CD4-positive, alpha-beta T cell treated with Interleukin-6 at 100 ng/mL for 8 hours (primary cell): Measurements from ENCODE around the gene TFDP1.

Source experiments
- DNase-seq: peaks from one replicate; pipeline ENCODE4 v3.0.0-alpha.2; 2020; ENCODE audit warnings: mixed read lengths, low spot score

The TFDP1 gene

GRCh38 chr13:113651511-113652403 is 67.2 kb downstream of the TFDP1 start:
- DNase-seq: no peak

DNA sequence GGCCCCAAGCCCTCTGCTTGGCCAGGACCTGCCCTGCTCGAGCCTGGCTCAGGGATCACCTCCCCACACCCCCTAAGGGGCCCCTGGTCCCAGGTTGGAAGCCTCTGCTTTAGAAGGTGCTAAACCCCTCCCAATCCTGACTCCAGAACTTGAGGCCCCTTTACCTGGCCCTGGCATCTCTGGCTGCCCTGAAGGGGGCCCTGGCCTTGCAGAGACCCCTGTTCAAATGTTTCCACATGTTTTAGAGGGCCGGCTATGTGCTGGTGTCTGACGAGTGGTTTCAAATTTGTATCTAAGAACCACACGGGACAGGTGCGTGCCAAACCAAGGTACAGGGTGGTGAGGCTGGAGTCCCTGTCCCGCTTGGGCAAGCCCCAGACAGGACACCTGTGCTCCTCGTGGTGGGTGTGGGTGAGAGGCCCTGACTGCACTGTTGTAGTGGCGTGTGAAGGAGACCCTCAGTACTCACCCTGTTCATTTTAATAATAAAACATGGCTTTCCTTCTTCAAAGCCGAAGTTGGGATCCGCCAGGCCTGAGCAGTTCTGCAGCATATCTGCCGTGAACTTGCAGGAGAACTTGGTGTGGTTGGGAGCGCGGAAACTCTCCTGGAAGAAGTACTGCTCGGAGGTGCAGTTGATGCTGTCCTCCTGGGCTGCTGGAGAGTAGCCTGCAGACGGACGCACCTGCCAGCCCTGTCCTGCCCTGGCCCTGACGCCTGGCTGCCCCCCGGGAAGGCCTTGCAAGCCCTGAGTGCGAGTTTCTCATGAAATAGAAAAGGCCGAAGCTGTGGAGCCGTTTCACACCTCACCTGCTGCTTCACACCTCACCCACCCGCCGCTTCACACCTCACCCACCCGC is 68.1 kb downstream of the TFDP1 start:
- DNase-seq: no peak

- no peak for DNase-seq
Observed at GRCh38 chr13:113653264-113654174, 69.0 kb downstream of the TFDP1 start.

DNA sequence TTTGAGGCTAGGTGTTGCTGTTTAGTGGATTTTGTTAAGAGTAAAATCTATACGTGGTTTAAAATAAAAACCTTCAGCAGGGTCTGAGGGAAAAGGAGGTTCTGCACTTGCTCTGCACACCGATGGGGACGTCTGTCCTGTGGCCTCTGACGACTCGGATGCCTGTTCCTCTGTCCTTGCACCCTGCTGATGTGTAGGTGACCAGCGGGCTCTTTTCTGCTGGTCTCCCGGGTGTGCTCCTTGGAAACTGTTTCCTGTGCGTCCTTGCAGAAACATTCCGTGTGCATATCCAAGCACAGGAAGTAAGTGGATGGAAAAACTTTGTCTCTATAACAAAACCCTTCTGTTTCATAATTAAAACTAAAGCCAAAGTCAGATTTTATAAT is 69.6 kb downstream of the TFDP1 start:
- DNase-seq: no peak

DNA sequence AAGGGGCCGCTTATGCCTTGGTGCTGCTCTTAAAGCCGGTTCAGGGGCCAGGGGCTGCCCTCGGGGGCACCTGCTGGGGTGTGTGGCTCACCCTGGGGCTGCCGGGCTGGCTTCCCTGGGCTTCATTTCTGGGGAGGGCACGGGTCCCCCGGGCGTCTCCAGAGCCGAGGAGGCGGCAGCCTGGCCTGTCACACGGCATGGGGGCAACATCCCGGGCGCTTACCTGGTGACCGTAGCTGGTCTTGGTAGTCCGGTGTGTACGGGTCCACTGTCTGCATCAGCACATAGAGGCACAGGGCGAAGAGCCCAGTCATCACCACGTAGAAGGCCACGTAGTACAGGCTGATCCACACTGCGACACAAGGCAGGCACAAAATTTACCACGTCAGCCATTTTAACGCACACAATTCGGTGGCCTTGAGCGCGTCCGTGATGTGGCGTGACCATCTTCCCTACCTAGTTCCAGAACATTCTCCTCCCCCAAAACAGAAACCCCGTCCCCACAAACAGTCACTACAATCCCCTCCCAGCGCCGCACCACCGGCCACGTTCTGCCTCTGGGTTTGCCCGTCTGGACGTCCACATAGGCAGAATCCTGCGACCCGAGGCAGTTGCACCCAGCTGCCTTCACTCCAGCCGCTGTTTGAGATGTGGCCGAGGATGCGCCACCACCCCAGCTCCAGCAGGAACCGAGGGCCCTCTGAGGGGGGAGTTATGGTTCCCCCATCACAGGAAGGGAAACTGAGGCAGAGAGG is 70.2 kb downstream of the TFDP1 start:
- no peak for DNase-seq

DNA sequence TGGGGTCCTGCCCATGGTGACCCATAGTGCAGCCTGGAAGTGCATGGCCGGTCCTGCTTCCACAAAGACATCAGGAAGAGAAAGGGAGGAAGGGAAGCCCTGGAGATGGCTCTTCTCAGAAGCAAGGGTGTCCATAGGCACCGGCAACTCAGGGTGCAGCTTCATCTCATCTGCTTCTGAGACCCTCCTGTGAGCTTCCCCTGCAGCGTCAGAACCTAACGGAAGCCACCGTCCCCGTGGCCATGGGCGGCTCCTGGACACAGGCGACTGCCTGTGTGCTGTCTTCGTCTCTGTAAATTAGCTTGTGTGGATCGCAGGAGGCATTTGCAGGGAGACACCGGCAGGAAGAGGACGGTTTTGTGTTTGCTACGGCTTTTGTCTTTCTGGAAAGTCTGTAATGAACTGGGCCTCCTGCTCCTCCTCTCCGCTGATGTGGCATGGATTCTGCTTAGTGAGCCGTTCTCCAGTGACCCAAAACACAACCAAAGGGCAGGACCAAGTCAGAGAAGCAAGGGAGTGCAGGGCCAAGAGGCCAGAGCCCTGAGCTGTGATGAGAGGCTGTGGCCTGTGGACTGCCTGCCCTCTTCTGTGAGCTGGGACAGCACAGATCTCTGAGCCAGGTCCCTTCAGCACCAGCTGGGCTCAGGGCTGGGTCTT is 70.9 kb downstream of the TFDP1 start:
- DNase-seq: no peak

DNA sequence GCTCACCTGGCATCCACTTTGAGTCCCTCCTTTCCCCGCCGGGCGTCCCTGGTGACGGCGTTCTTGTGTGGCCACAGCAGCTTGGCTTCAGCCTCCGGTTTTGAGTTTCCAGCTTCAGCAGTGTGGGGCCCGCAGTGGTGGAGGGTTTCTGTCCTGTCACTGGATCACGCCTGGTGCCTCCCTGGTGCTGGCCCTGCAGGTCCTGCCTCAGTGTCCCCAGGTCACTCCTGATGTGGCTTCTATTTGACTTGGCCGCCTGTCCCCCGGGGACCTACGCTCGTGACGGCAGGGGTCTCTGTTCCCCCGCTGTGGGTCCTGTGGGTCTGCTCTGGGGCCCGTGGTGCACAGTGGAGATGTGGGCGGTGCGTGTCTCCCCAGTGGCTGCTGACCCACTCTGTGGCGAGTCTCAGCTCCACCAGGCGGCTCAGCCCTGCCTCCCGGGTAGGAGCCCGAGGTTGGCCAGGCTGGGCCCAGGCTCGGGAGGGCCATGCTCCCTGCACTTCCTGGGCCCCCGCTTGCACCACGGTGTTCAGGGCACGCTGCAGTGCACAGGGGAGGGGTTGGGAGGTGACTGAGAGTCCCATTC is 71.5 kb downstream of the TFDP1 start:
- DNase-seq: no peak

- no peak for DNase-seq
Observed at GRCh38 chr13:113656831-113657671, 72.5 kb downstream of the TFDP1 start.

- no peak for DNase-seq
Observed at GRCh38 chr13:113657851-113658741, 73.5 kb downstream of the TFDP1 start, which contains the start of gene ATP4B. TSS of gene ATP4B (minus strand) at chr13:113658198. CDS start at chr13:113658144, 54 bp downstream.

DNA sequence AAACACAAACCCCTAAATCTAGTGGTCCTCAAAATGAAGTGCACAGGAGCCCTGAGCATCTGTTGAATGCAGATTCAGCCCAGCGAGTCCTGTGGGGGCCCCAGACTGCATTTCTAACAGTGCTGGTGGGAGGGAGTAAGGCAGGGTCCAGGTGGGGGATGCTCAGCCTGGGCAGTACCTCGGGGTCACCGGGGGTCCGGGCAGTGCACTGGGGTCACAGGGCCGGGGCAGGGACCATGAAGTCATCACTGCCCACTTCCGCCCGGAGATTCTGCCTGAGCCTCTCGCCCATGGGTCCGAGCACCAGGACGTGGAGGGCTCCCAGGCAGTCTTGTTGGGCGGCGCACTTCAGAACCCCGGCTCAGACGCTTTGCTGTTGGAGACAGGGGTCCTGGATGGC is 74.3 kb downstream of the TFDP1 start:
- no peak for DNase-seq

DNA sequence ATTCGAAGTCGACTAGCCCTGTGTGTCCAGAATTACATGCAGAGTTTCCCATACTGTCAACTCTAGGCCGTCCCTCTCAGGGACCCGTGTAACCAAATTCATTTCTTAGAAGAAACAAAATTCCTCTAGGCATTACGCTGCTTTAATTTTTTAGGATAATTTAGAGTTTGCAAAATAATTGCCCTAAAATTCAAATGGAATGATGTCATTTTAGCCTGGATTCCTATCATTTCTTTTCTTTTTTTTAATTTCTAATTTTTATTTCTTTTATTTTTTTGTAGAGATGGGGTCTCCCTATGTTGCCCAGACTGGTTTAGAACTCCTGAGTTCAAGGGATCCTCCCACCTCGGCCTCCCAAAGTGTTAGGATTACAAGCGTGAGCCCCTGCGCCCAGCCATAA is 74.8 kb downstream of the TFDP1 start:
- DNase-seq: no peak

GRCh38 chr13:113660066-113660465 is 75.5 kb downstream of the TFDP1 start:
- no peak for DNase-seq

DNA sequence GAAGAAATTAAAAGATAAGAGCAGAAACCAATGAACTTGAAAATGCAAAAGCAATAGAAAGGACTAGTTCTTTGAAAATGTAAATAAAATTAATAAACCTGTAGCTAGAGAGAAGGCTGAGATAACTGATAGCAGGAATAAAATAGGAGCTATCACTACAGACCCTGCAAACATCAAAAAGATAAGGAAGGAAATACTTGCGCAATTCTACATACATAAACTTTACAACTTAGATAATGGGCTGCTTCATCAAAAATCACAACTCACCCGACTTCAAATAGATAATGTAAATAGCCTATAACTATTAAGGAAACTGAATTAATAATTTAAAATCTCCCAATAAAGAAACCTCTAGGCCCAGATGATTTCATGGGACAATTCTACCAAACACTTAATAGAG is 77.0 kb downstream of the TFDP1 start:
- no peak for DNase-seq

DNA sequence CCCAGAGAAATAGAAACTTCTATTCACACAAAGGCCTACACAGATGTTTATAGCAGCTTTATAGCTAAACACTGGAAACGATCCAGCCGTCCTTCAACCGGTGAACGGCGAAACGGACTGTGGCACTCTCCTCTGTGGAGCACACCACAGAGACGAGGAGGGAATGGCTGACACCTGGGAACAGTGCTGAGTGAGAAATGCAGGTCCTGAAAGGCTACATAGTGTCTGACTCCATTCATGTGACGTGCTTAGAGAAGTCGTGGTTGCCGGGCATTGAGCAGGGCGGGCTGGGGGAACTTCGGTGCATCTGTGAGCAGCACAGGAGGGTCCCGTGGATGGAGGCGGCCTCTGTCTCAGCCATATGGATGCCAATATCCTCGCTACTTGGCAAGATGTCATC is 79.4 kb downstream of the TFDP1 start:
- DNase-seq: no peak

DNA sequence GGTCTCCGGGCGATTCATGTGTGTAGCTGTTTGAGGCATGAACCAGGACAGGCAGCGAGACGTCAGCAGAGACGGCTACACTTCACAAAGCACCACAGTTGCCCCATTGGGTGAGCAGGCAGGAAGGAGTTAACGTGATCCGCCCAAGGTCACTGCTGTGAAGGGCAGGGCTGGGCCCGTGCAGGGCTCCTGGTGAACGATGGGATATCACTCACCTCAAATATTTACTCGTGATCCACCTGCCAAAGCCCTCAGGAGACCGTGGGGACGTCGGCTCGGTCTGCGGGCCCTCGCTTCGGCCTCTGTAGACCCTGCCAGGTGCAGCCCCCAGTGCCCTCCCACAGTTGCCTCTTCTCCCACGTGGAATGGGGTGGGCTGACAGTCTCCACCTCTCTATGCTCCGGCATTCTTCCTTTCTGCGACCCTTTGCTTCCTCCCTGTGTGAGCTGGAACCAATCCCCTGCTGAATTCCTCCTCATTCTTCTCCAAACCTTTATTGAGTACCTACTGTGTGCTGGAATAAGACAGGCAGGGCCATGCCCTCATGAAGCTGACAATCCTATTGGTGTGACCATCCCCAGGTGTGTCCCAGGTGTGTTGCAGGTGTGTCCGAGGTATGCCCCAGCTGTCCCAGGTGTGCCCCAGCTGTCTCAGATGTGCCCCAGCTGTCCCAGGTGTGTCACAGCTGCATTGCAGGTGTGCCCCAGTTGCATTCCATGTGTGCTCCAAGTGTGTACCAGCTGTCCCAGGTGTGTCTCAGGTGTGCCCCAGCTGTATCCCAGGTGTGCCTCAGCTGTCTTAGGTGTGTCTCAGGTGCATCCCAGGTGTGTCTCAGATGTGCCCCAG is 80.4 kb downstream of the TFDP1 start:
- DNase-seq: no peak

- no peak for DNase-seq
Observed at GRCh38 chr13:113665597-113666328, 81.2 kb downstream of the TFDP1 start.

DNA sequence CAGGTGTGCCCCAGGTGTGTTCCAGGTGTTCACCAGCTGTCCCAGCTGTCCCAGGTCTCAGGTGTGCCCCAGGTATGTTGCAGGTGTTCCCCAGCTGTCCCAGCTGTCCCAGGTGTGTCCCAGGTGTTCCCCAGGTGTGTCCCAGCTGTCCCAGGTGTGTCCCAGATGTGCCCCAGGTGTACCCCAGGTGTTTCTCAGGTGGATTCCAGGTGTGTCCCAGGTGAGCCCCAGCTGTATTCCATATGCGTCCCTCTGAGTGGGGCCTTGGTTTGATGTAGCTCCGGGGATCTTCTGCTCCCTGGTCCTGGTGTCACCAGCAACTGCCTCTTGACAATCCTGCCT is 81.7 kb downstream of the TFDP1 start:
- DNase-seq: no peak
